A549 (cell line): Measurements from ENCODE around the gene SLC24A4.

Experiments
- CEBPB ChIP-seq, 2 experiments: fragments of >200 bp in 1 of 2; sonication (Bioruptor Twin) in 1 of 2; formaldehyde crosslinking in 1 of 2; IDR thresholded peaks; 2 replicates each; pipeline ENCODE4 v1.6.1; 2012 to 2016
- CTCF ChIP-seq: fragments of >200 bp; sonication (Bioruptor Twin); formaldehyde crosslinking; IDR thresholded peaks from 3 replicates; pipeline ENCODE4 v1.5.1; 2016
- EP300 ChIP-seq, 2 experiments: fragments of >200 bp; sonication (Bioruptor Twin); formaldehyde crosslinking; IDR thresholded peaks; 2 replicates in 1 of 2; 3 replicates in 1 of 2; pipeline ENCODE4 v1.6.1; 2016 to 2017
- ESRRA ChIP-seq: fragments of 150-350 bp; IDR thresholded peaks from 2 replicates; pipeline ENCODE4 v1.6.1; 2014; ENCODE audit warnings: mild to moderate bottlenecking, low read length, borderline replicate concordance
- JUN ChIP-seq, 2 experiments: fragments of >200 bp; sonication (Bioruptor Twin); formaldehyde crosslinking; IDR thresholded peaks; 2 replicates in 1 of 2; 3 replicates in 1 of 2; pipeline ENCODE4 v1.6.1; 2016 to 2017
- NPAS2 ChIP-seq: fragments of 250-450 bp; sonication (Bioruptor Pico); IDR thresholded peaks from 2 replicates; pipeline ENCODE4 v1.8.0; 2022; ENCODE audit warnings: mild to moderate bottlenecking, moderate library complexity, borderline replicate concordance
- PBX3 ChIP-seq: IDR thresholded peaks from 2 replicates; pipeline ENCODE4 v1.6.1; 2012
- POLR2A ChIP-seq: IDR thresholded peaks from 2 replicates; pipeline ENCODE4 v1.6.1; 2012; ENCODE audit warnings: mild to moderate bottlenecking, low read length
- RFX5 ChIP-seq: fragments of 450-650 bp; IDR thresholded peaks from 2 replicates; pipeline ENCODE4 v1.7.1; 2014; ENCODE audit warnings: antibody characterized with exemption, mild to moderate bottlenecking, moderate library complexity
- SMC3 ChIP-seq: fragments of >200 bp; sonication (Bioruptor Twin); formaldehyde crosslinking; IDR thresholded peaks from 3 replicates; pipeline ENCODE4 v1.6.1; 2018; ENCODE audit warnings: inconsistent platforms
- ZC3H11A ChIP-seq: fragments of 450-650 bp; IDR thresholded peaks from 2 replicates; pipeline ENCODE4 v1.6.1; 2014; ENCODE audit warnings: antibody characterized with exemption, mild to moderate bottlenecking
- TF ChIP-seq, protein P1 (sequence below): fragments of 200-600 bp; sonication (generic); IDR thresholded peaks from 2 replicates; pipeline ENCODE4 v1.6.1; 2016; ENCODE audit warnings: antibody characterized with exemption, mild to moderate bottlenecking, moderate library complexity

- TF ChIP-seq ESRRA (no peak), CTCF (no peak), POLR2A (no peak), PBX3 (no peak), SMC3 (no peak), EP300 (IDR thresholded peaks at IDR 0.05) (no peak), ZC3H11A (no peak), RFX5 (no peak), CEBPB (IDR thresholded peaks at IDR 0.05) (no peak), NPAS2 (CRISPR knock-in tag) (no peak), JUN (IDR thresholded peaks at IDR 0.05) (no peak)
- TF ChIP-seq, protein P1, sequence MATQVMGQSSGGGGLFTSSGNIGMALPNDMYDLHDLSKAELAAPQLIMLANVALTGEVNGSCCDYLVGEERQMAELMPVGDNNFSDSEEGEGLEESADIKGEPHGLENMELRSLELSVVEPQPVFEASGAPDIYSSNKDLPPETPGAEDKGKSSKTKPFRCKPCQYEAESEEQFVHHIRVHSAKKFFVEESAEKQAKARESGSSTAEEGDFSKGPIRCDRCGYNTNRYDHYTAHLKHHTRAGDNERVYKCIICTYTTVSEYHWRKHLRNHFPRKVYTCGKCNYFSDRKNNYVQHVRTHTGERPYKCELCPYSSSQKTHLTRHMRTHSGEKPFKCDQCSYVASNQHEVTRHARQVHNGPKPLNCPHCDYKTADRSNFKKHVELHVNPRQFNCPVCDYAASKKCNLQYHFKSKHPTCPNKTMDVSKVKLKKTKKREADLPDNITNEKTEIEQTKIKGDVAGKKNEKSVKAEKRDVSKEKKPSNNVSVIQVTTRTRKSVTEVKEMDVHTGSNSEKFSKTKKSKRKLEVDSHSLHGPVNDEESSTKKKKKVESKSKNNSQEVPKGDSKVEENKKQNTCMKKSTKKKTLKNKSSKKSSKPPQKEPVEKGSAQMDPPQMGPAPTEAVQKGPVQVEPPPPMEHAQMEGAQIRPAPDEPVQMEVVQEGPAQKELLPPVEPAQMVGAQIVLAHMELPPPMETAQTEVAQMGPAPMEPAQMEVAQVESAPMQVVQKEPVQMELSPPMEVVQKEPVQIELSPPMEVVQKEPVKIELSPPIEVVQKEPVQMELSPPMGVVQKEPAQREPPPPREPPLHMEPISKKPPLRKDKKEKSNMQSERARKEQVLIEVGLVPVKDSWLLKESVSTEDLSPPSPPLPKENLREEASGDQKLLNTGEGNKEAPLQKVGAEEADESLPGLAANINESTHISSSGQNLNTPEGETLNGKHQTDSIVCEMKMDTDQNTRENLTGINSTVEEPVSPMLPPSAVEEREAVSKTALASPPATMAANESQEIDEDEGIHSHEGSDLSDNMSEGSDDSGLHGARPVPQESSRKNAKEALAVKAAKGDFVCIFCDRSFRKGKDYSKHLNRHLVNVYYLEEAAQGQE, result no peak
These were observed 7.7 kb upstream of the SLC24A4 start for GRCh38 chr14:92315050-92315805.
